Measurements from ENCODE around the gene RALGPS2. TPM values are rescaled to one million over a fixed set of nuclear protein-coding genes. Genes with fewer than 3 reads are reported as not detected.

Gene RALGPS2, protein sequence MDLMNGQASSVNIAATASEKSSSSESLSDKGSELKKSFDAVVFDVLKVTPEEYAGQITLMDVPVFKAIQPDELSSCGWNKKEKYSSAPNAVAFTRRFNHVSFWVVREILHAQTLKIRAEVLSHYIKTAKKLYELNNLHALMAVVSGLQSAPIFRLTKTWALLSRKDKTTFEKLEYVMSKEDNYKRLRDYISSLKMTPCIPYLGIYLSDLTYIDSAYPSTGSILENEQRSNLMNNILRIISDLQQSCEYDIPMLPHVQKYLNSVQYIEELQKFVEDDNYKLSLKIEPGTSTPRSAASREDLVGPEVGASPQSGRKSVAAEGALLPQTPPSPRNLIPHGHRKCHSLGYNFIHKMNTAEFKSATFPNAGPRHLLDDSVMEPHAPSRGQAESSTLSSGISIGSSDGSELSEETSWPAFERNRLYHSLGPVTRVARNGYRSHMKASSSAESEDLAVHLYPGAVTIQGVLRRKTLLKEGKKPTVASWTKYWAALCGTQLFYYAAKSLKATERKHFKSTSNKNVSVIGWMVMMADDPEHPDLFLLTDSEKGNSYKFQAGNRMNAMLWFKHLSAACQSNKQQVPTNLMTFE
- total RNA-seq (2014; rRNA removed; shearing (Covaris generic)) = 11.9 and 16.0 TPM in 2 replicates

DNA sequence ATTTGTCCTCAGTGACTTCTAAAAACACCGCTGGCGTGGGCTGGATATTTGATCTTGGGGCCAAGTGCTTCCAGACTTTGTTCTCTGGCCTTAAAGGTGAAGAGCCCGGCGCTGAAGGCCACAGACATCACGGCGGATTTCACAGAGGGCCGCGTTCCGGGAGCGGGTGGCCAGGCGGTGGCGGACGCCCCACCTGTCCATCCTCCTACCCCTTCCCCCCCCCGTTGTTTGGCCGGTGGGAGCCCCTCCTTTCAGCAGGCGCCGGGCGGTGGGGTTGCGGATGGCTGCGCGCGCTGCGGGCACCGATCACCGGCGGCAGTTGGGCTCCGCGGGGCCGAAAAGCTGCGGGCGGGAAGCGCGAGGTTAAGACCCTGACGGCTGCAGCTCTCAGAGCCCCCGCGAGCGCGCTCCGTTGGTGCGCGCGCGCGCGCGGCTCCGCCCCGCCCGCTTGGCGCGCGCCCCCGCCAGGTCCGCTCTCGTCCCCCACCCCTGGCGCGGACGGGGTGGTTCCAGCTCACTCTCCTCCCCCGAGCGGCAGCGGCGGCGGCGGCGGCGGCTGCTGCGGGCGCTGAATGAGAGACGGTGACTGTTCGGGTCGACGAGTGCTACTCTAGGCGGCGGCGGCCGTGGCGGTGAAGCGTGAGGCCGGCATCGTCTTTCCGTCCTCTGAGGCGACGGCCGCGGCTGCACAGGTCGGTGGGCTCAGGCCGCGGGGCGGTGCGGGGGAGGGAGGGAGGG lies at the start of gene RALGPS2:
Gene RALGPS2, plus strand, starts transcription at position 517 of the 738 bp plus-strand sequence. CDS start 51,521 bp downstream, outside the sequence.
- DNase-seq (ENCODE audit: low spot score) = peak; percentile 79
- in situ Hi-C loops (cut with HindIII; ENCODE audit: low sequenced_read_pairs) = no loop called here

DNA sequence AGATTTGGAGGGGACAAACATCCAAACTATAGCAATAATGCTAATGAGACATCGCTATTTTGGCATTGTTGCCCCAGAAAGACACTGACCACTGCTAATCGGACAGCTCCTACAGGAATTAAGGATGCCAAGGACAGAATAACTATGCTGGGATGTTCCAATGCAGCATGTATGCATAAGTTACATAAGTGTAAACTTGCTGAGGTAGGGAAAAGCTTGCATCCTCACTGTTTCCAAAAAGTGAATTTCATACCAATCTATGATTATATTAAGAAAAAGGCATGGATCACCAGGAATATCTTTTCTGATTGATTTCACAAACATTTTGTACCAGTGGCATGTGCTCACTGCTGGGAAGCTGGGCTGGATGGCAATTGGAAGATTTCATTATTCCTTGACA lies 45.8 kb upstream of the RALGPS2 start:
- DNase-seq (ENCODE audit: low spot score) = no peak
- in situ Hi-C loops (cut with HindIII; ENCODE audit: low sequenced_read_pairs) = no loop called here

DNA sequence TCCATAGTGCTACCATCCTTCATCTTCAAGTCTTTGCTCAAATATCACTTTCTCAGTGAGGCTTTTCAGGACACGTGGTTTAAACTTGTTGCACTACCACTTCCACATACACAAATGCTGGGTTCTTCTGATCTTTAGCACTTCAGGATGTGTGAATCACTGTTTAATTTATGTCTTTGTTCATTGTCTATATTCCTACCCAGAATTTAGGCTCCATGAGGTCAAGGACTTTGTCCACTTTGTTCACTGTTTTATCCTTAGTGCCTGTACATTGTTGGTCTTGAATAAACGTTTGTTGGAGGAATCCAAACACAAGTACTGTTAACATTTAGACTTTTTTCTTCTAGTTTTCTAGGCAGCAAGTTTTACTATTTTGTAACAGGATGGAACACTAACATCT lies 42.6 kb upstream of the RALGPS2 start:
- DNase-seq (ENCODE audit: low spot score) = no peak
- in situ Hi-C loops (cut with HindIII; ENCODE audit: low sequenced_read_pairs) = no loop called here

DNA sequence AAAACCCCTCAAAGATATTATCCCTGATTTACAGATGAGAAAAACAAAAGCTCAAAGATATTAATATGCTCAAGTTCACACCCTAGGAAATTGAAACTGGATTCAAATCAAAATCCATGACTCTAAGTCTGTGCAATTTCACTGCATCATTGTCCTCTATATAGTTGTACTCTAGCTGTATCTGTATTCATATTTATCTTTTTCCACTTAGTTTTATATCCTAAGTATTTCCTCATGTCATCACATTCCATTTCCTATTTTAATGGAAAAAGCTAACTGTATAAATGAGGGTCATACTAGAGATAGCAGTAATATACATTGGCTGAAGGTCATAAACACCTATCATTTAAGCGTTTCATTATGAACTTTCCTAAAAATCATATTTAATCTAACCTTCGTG lies 42.2 kb upstream of the RALGPS2 start:
- no peak for DNase-seq (ENCODE audit: low spot score)
- in situ Hi-C loops (cut with HindIII; ENCODE audit: low sequenced_read_pairs) = no loop called here

DNA sequence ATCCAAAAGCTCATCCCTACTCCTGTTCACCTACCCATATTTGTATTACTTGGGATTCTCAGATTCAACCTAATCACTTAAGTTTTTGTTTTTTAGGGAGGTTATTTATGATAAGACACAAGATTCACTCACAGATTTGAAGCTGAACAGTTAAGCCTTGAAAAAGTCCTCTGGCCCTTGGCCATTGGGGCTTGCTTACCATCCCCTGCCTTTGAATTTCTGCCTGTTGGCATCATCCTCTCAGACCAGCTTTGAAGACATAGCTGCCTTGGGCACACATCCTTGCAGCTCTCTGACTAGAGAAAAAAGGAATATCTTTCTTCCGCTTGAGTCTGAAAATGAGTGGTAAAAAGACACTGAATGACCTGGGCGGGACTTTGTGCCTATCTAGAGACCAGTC lies 41.8 kb upstream of the RALGPS2 start:
- no peak for DNase-seq (ENCODE audit: low spot score)
- in situ Hi-C loops (cut with HindIII; ENCODE audit: low sequenced_read_pairs) = no loop called here

DNA sequence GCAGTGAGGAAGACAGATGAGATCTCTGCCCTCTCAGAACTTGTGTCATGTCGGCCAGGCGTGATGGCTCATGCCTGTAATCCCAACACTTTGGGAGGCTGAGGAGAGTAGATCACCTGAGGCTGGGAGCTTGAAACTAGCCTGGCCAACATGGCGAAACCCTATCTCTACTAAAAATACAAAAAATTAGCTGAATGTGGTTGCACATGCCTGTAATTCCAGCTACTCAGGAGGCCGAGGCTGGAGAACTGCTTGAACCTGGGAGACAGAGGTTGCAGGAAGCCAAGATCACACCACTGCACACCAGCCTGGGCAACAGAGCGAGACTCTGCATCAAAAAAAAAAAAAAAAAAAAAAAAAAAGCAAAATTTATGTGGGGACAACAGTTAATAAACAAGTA lies 40.9 kb upstream of the RALGPS2 start:
- in situ Hi-C loops (cut with HindIII; ENCODE audit: low sequenced_read_pairs) = no loop called here
- no peak for DNase-seq (ENCODE audit: low spot score)

DNA sequence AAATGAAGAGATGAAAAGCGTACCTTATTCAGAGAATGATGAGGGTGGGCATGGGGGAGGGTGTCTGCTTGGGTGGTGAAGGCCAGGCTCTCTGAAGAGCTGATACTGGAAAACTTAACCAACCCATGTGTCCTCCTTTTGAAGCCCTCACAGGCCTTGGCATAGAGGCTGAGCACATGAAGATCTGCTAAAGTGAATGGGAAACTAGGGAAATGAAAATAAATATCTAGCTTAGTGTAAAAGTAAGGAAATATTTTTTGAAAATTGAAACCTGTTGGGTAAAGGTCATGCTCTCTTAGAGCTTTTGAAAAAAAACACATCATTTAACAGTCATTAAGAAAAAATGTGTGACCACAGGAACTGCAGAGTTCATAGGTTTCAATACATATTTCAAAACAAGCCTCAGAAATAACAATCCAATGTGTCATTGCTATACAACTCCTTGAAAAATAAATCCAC lies 40.5 kb upstream of the RALGPS2 start:
- in situ Hi-C loops (cut with HindIII; ENCODE audit: low sequenced_read_pairs) = no loop called here
- no peak for DNase-seq (ENCODE audit: low spot score)

DNA sequence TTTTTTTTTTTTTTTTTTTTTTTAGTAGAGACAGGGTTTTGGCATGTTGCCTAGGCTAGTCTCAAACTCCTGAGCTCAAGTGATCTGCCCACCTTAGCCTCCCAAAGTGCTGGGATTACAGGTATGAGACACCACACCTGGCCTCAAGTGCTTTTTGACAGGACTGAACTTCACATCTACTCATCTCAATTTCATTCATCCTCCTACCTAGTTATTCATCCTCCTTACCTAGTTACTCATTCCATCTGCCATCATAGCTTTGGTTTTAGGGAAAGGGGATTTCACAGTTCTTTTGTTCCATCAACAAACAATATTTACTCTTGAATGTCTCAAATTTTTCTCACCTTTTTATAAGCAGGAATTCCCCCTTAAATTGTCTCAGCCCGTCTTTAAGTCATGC lies 38.6 kb upstream of the RALGPS2 start:
- DNase-seq (ENCODE audit: low spot score) = no peak
- in situ Hi-C loops (cut with HindIII; ENCODE audit: low sequenced_read_pairs) = no loop called here

DNA sequence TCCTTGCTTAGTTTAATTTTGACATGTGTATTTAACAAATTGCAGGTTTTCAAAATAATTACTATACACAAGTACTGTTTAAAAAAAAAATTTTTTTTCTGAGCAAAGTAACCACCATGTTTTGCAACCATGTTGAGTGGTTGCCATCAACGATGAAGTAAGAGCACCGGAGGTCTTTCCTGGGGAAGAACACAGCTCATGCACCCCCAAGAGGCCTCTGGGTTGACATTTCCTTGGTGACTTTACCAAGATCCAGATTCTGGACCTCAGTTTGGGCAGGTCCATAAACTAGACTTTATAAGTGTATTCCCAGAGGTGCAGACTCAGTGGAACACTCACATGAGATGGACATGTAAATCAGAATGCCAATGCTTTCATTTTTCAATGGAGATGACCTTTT lies 36.8 kb upstream of the RALGPS2 start:
- in situ Hi-C loops (cut with HindIII; ENCODE audit: low sequenced_read_pairs) = no loop called here

DNA sequence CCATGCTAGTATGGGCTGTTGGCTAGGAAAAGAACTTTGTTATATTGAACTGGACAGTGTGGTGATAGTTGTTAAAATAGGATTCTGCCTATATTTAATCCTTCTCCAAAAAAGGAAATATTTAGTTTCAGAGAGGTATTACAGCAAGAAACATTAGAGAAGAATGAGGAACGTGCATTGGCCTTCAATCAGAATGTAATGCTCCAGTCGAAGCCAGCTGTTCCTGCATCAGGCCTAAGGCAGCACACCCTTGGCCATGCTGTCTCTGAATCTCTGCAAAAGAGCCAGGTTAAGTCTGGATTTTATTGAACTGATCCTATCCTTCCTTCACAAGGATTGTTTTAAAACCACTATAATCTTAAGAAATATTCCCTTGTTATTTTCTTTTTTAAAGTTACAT lies 35.3 kb upstream of the RALGPS2 start:
- in situ Hi-C loops (cut with HindIII; ENCODE audit: low sequenced_read_pairs) = no loop called here
- no peak for DNase-seq (ENCODE audit: low spot score)

More for the DNA sequence above, 36.8 kb upstream of the RALGPS2 start:
- DNase-seq (ENCODE audit: low spot score) = no peak

DNA sequence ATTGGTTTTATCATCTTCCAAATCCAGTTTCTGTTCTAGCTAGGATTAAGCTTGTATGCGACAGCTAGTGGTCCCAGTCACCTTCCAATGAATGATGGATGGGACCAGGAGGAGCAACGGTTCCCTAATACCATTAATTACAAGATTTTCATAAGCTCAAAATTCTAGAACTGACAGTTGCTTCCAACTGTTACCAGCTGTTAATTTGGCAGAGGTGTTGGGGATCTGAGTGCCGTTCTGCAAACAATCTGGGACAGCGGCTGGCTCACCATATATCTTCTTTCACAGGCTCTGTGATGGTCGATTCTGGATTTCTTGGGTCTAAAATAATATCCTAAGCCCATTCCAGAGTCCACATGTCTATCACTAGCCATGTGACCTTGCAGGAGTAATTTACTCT lies 34.5 kb upstream of the RALGPS2 start:
- in situ Hi-C loops (cut with HindIII; ENCODE audit: low sequenced_read_pairs) = no loop called here
- no peak for DNase-seq (ENCODE audit: low spot score)

DNA sequence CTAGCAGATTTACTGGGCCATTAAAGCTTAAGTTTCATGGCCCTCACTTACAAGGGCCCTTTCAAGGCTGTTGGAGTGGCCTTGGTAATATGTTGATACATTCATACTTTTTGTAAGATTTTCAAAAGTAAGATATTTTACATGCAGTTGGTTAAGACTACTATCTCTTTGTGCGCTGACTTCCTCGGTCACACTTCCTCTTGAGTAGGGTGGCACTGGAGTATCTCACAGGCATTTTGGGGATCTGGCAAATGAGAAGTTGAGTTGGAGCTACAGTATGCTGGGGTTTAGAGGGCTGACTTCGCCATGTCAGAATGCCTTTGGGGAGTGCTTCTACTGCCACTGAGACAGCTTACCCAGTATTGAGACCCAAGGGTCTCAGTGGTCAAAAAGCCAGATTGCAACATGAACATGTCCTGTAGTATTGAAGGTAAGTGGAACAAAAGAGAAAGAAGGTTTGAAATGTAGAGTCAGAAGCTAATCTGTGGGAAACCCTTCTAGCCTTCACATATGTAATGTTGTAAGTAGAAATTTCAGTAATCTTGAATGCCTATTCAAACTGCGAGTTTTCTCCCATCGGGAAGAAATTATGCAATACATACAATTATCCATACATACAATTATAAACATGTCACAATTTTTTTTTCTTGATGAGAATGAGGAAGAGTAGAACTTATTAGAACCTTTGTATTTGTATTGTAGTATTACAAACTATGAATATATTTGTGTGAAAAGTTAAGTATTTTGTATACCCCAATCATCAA lies 32.3 kb upstream of the RALGPS2 start:
- in situ Hi-C loops (cut with HindIII; ENCODE audit: low sequenced_read_pairs) = no loop called here
- no peak for DNase-seq (ENCODE audit: low spot score)

DNA sequence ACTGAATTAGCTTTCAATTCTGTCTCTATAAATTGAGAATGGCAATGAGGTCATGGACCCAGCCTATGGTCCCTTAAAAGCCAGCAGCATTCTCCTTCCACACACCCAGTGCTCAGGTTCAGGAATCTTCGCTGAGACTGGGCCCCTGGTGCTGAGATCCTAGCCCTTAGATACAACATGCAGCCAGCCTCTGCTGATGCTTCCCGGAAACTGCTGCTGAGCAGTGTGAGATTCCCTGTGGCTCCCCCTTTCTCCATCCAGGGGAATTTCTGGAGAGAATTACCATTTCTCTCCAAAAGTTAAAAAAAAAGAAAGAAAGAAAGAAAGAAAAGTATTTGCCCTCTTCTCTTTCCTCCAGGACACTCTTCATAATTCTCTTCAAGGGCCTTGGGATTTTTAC lies 31.7 kb upstream of the RALGPS2 start:
- in situ Hi-C loops (cut with HindIII; ENCODE audit: low sequenced_read_pairs) = no loop called here
- DNase-seq (ENCODE audit: low spot score) = peak; percentile 2

DNA sequence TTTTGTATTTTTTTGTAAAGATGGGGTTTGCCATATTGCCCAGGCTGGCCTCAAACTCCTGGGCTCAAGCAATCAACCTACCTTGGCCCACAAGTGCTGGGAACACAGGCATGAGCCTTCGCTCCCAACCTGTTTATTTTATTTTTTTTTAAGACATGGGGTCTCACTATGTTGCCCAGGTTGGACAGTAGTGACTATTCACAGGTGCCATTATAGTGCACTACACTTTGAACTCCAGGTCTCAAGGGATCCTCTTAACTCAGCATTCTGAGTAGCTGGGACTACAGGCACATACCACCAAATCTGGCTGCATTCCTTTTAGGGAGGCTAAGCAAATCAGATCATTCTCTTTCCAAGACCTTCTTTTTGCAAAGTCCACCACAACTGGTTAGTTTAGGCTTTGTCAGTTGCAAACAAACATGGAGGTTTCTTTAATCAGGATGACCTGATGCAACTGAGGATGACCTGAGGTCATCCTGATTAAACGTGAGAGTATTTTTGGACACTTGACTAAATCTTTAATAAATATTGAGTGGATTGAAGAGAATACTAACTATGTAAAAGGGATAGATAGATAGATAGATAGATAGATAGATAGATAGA lies 30.0 kb upstream of the RALGPS2 start:
- in situ Hi-C loops (cut with HindIII; ENCODE audit: low sequenced_read_pairs) = no loop called here
- no peak for DNase-seq (ENCODE audit: low spot score)

DNA sequence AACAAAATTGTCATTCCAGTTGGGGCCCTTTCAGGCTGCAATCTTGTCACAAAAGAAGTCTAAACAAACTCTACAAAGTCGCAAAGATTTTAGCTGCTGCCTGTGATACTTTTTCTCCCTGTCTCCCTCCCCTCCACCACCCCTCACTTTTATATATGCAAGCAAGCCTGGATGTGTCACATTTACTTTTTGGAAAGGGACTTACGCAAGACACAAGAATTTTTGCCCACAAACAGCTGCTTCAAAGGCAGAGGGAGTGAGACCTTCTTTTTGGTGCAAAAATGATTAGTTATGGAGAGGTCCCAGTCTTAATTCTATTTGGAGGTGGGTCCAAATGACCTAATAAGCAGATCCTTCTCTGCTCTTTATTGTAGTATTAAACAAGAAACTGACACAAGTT lies 22.9 kb upstream of the RALGPS2 start:
- in situ Hi-C loops (cut with HindIII; ENCODE audit: low sequenced_read_pairs) = no loop called here
- DNase-seq (ENCODE audit: low spot score) = no peak

DNA sequence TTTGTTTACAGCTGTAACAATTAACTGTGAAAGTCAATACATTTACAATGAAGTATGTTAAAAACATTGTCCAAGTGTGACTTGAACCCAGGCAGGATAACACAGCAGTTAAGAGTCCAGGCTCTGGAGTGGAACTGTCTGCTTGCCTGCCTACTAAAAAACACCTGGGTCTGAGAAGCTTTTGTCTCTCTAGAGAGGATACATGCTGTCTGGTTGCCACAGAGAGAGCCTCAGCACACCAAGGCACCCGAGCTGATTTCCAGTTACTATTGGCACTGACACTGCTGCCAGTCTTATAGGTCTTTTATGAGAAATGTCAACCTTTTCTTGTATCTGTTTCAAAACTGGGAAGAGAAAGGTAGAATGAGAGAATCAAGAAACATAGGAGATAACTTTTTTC lies 20.2 kb upstream of the RALGPS2 start:
- in situ Hi-C loops (cut with HindIII; ENCODE audit: low sequenced_read_pairs) = no loop called here
- DNase-seq (ENCODE audit: low spot score) = no peak

DNA sequence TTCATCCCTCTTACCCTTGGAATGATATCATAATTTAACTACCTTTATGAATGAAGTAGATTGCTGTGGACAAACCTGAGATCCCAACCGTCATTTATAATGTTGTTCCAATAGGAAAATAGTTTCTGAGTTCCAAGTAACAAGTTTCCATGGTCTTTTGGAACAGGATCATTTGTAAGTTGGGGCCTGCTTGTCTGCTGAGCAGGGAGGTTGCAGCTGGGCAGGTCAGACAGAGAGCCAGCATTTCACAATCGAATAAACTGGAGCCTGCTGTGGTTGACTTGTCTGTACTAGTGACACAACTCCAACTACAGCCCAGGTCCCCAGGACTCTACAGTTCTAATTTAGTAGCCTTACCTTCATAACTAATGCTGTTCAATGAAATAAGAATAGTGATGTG lies 18.6 kb upstream of the RALGPS2 start:
- no peak for DNase-seq (ENCODE audit: low spot score)
- in situ Hi-C loops (cut with HindIII; ENCODE audit: low sequenced_read_pairs) = no loop called here

DNA sequence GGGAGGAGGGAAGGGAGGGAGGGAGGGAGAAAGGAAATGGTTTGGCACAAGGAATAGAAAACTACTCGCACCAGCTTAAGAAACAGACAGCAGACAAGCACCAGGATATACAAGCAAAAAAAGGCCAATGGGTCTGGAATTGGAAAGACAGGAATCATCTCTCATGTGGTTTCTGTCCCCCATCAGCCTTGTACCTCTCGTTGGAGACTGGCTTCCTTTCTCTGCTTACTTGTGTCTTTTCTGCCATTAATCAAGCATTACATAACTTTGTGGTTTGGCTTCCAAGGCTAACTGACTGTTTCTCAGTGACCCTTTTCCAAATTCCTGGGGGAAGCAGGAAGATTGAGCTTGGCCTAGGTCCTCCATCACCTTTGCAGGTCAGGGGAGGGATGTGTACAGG lies 11.8 kb upstream of the RALGPS2 start:
- DNase-seq (ENCODE audit: low spot score) = no peak
- in situ Hi-C loops (cut with HindIII; ENCODE audit: low sequenced_read_pairs) = no loop called here

DNA sequence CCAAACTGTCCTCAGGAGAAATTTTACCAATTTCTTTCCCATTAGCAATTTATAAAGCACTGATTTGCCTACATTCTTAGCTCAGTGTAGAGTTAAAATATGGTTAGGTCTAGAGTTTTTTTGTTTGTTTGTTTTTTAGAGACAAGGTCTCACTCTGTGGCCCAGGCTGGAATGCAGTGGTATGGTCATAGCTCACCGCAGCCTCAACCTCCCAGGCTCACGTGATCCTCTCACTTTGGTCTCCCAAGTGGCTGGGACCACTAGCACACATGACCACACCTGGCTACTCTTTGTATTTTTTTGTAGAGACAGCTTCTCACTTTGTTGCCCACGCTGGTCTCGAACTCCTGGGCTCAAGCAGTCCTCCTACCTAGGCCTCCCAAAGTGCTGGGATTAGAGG lies 10.6 kb upstream of the RALGPS2 start:
- DNase-seq (ENCODE audit: low spot score) = no peak
- in situ Hi-C loops (cut with HindIII; ENCODE audit: low sequenced_read_pairs) = no loop called here

Data from G401 (cell line).